ENCODE measurements around the gene BLTP3A.

The BLTP3A gene

GRCh38 chr6:34819571-34820480 lies 27.9 kb downstream of the BLTP3A start:
- in situ Hi-C loops (cut with MboI; ENCODE audit: low sequenced_read_pairs) = no loop called here

- in situ Hi-C loops (cut with MboI; ENCODE audit: low sequenced_read_pairs) = no loop called here
These were observed 37.3 kb downstream of the BLTP3A start for GRCh38 chr6:34829137-34829536.

GRCh38 chr6:34832942-34833341 lies 41.1 kb downstream of the BLTP3A start:
- in situ Hi-C loops (cut with MboI; ENCODE audit: low sequenced_read_pairs) = no loop called here

- in situ Hi-C loops (cut with MboI; ENCODE audit: low sequenced_read_pairs) = no loop called here
These were observed 43.1 kb downstream of the BLTP3A start for GRCh38 chr6:34834789-34835518.

GRCh38 chr6:34836008-34836407 lies 44.1 kb downstream of the BLTP3A start:
- in situ Hi-C loops (cut with MboI; ENCODE audit: low sequenced_read_pairs) = no loop called here

GRCh38 chr6:34836451-34836850 lies 44.6 kb downstream of the BLTP3A start:
- in situ Hi-C loops (cut with MboI; ENCODE audit: low sequenced_read_pairs) = no loop called here

GRCh38 chr6:34837528-34837927 lies 45.6 kb downstream of the BLTP3A start:
- in situ Hi-C loops (cut with MboI; ENCODE audit: low sequenced_read_pairs) = no loop called here

GRCh38 chr6:34839666-34840352 lies 47.9 kb downstream of the BLTP3A start:
- in situ Hi-C loops (cut with MboI; ENCODE audit: low sequenced_read_pairs) = no loop called here
